Activated CD4-positive, alpha-beta T cell treated with anti-CD3 and anti-CD28 coated beads, Interleukin-2, amount 50 U/mL, for 24 hours (primary cell): ENCODE data around the gene SPACA9.

Experiments
- DNase-seq, 2 donors: peaks; one replicate each; pipeline ENCODE4 v3.0.0-alpha.2; 2020; ENCODE audit warnings: low read depth in 1 of 2, low spot score in 1 of 2

SPACA9 gene

DNA sequence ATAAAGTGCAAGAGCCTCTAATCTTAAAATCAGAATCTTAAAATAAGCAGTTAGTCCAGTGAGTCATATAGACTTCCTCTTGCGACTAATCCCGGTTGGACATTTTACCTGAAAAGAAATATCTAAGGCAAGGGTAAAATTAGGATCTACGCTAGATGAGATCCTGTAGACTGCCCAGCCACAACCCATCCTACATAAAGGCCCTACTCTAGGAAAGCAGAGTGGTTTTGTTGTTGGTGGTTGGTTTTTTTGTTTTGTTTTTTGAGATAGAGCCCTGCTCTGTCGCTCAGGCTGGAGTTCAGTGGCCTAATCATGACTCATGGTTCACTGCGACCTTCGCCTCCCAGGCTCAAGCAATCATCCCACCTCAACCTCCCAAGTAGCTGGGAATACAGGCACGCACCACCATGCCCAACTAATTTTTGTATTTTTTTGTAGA, 58.8 kb downstream of the SPACA9 start:
- no peak for DNase-seq

DNA sequence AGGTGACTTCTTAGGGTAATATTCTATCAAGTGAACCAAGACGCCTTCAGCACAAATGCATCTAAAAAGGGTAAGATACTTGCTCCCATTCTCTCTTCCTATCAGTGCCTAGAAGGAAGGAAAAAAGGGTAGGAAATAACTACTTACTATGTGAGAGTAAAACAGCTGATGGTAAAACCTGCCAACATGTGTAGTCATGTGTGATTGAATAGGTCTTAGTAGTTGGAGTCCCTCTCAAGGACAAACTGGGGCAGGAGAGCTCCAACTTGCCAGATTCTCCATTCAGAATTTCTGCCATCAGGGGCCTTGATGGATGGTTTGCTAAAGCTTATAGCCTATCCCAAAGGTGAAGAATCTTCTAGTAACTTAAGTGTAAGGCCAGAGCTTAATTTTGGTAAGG, 60.5 kb downstream of the SPACA9 start:
- DNase-seq = no peak
